NB4 (cell line): ENCODE results near the gene HOXB7.

ENCODE experiments used
- DNase-seq: peaks from one replicate; pipeline ENCODE4 v3.0.0; 2010; ENCODE audit warnings: low read depth
- H3K4me3 ChIP-seq: one replicate; pipeline ENCODE4 v1.5.1; 2011; ENCODE audit warnings: mild to moderate bottlenecking, low read depth, low read length, moderate library complexity
- CTCF ChIP-seq: IDR thresholded peaks from one replicate; pipeline ENCODE4 v1.5.1; 2012; ENCODE audit warnings: low read depth, low read length
- MYC ChIP-seq: IDR thresholded peaks from 2 replicates; pipeline ENCODE4 v1.6.1; 2011; ENCODE audit warnings: low read depth, low read length
- POLR2A ChIP-seq: IDR thresholded peaks from 2 replicates; pipeline ENCODE4 v1.6.1; 2011; ENCODE audit warnings: mild to moderate bottlenecking; ENCODE audit not compliant: insufficient read length; ENCODE audit errors: extremely low read depth
- TF ChIP-seq, protein P1 (sequence below): IDR thresholded peaks from 2 replicates; pipeline ENCODE4 v1.6.1; 2011; ENCODE audit warnings: low read depth, low read length

The HOXB7 gene

GRCh38 chr17:48621410-48622392 is 10.9 kb upstream of the HOXB7 start:
- DNase-seq: no peak
- H3K4me3 ChIP-seq: no peak overlapping the region
- TF ChIP-seq POLR2A (no peak), CTCF (no peak), MYC (no peak)
- TF ChIP-seq, protein P1, sequence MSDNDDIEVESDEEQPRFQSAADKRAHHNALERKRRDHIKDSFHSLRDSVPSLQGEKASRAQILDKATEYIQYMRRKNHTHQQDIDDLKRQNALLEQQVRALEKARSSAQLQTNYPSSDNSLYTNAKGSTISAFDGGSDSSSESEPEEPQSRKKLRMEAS: no peak

- H3K4me3 ChIP-seq: no peak overlapping the region
- no peak for DNase-seq
- TF ChIP-seq, protein P1: no peak
- no peak for TF ChIP-seq MYC
- TF ChIP-seq POLR2A: no peak
- TF ChIP-seq CTCF: no peak
Observed at GRCh38 chr17:48620461-48621139, 9.8 kb upstream of the HOXB7 start.

DNA sequence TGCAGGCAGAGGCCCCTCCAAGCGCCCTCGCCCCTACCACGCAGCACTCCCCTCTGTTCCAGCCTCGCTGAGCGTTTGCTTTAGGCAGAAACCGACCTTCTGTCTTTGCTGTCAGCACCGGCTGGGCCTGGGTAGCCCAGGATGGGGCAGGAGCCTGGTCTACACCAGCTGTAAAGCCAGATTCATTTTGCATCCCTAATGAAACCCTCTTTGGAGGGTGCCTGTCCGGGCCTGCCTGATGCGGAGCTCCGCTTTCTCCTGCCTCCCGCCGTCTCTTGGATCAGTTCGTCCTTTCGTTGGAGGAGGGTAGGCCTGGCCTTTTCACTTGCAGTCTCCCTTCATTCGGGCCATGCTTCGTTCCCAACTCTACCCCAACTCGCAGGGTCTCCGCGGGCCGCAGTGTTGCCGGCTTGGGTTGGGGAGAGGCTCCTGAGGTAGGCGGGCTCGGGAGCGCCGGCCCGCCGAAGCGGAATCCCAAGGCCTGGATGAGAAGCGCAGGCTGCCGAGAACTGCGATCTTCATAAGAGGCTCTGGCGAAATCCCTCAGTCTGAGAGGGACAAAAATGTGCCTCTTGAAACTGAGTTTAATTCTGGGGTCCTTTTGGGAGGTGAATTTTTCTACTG is 9.1 kb upstream of the HOXB7 start:
- no peak for DNase-seq
- TF ChIP-seq CTCF: no peak
- no peak for TF ChIP-seq POLR2A
- TF ChIP-seq, protein P1: no peak
- TF ChIP-seq MYC: no peak
- no peak overlapping the region for H3K4me3 ChIP-seq

GRCh38 chr17:48618256-48618896 is 7.6 kb upstream of the HOXB7 start:
- TF ChIP-seq POLR2A: no peak
- TF ChIP-seq MYC: peak; percentile 42; the same call in 1 of the 2 replicates
- TF ChIP-seq, protein P1: peak; percentile 43; the same call in 1 of the 2 replicates
- TF ChIP-seq CTCF: peak; percentile 84
- DNase-seq: peak; percentile 78
- H3K4me3 ChIP-seq: no peak overlapping the region
